RWPE2 (cell line): Measurements from ENCODE around the gene CSRNP3.

ENCODE experiments used
- ATAC-seq: fragments of 200-7000 bp; cut with Tn5 transposase; 3 replicates; pipeline ENCODE4 v1.9.1; 2021; ENCODE audit warnings: low read depth
- DNase-seq: peaks from one replicate; pipeline ENCODE4 v3.0.0-alpha.2; 2020; ENCODE audit warnings: low spot score
- H3K27ac ChIP-seq: fragments of 450-650 bp; 2 replicates; pipeline ENCODE4 v1.5.1; 2017; ENCODE audit warnings: mild to moderate bottlenecking; ENCODE audit not compliant: poor library complexity, severe bottlenecking
- H3K27me3 ChIP-seq: fragments of 250-450 bp; sonication (Bioruptor Pico); 2 replicates; pipeline ENCODE4 v1.5.1; 2021; ENCODE audit warnings: mild to moderate bottlenecking, moderate library complexity; ENCODE audit not compliant: insufficient read depth, poor library complexity, severe bottlenecking
- H3K36me3 ChIP-seq: fragments of 250-450 bp; sonication (Bioruptor Pico); 2 replicates; pipeline ENCODE4 v1.5.1; 2020; ENCODE audit warnings: low read depth, mild to moderate bottlenecking, moderate library complexity
- H3K4me1 ChIP-seq: fragments of 250-450 bp; sonication (Bioruptor Pico); 2 replicates; pipeline ENCODE4 v1.5.1; 2021; ENCODE audit warnings: mild to moderate bottlenecking, moderate library complexity; ENCODE audit not compliant: insufficient read depth, poor library complexity, severe bottlenecking
- H3K4me3 ChIP-seq: fragments of 250-450 bp; sonication (Bioruptor Pico); 2 replicates; pipeline ENCODE4 v1.5.1; 2021; ENCODE audit warnings: mild to moderate bottlenecking, moderate library complexity; ENCODE audit not compliant: severe bottlenecking
- H3K9me3 ChIP-seq: fragments of 250-450 bp; sonication (Bioruptor Pico); 2 replicates; pipeline ENCODE4 v1.5.1; 2021; ENCODE audit warnings: mild to moderate bottlenecking, moderate library complexity; ENCODE audit not compliant: severe bottlenecking
- CTCF ChIP-seq: fragments of 450-650 bp; IDR thresholded peaks from one replicate; pipeline ENCODE4 v1.5.1; 2017; ENCODE audit warnings: mild to moderate bottlenecking, moderate library complexity; ENCODE audit not compliant: poor library complexity, severe bottlenecking

The CSRNP3 gene

GRCh38 chr2:165601928-165602521 is 132.5 kb downstream of the CSRNP3 start:
- ATAC-seq (peak; percentile 73), DNase-seq (no peak)
- no peaks in the 10 kb centered on the region for H3K36me3 ChIP-seq
- H3K9me3 ChIP-seq: peaks cover 3% of the 10 kb centered on the region
- no peak overlapping the region for H3K27ac ChIP-seq
- H3K27me3 ChIP-seq: no peaks in the 10 kb centered on the region
- H3K4me3 ChIP-seq: no peak overlapping the region
- peaks cover 9% of the 10 kb centered on the region for H3K4me1 ChIP-seq
- TF ChIP-seq CTCF: no peak

GRCh38 chr2:165609672-165610071 is 140.2 kb downstream of the CSRNP3 start:
- TF ChIP-seq CTCF: no peak
- no peak overlapping the region for H3K27ac ChIP-seq
- H3K36me3 ChIP-seq: no peaks in the 10 kb centered on the region
- ATAC-seq: no peak
- H3K4me1 ChIP-seq: no peaks in the 10 kb centered on the region
- H3K9me3 ChIP-seq: no peaks in the 10 kb centered on the region
- no peak for DNase-seq
- no peak overlapping the region for H3K4me3 ChIP-seq
- no peaks in the 10 kb centered on the region for H3K27me3 ChIP-seq

- H3K9me3 ChIP-seq: no peaks in the 10 kb centered on the region
- no peak for DNase-seq
- no peaks in the 10 kb centered on the region for H3K27me3 ChIP-seq
- no peaks in the 10 kb centered on the region for H3K36me3 ChIP-seq
- H3K4me3 ChIP-seq: no peak overlapping the region
- no peak overlapping the region for H3K27ac ChIP-seq
- ATAC-seq: no peak
- H3K4me1 ChIP-seq: no peaks in the 10 kb centered on the region
- TF ChIP-seq CTCF: no peak
Measured at GRCh38 chr2:165610591-165611029, 141.1 kb downstream of the CSRNP3 start.

GRCh38 chr2:165617741-165618481 is 148.4 kb downstream of the CSRNP3 start:
- DNase-seq (no peak), ATAC-seq (no peak)
- no peak for TF ChIP-seq CTCF
- Histone ChIP-seq H3K4me1 (no peaks in the 10 kb centered on the region), H3K27ac (no peak overlapping the region), H3K4me3 (no peak overlapping the region), H3K9me3 (no peaks in the 10 kb centered on the region), H3K36me3 (no peaks in the 10 kb centered on the region), H3K27me3 (no peaks in the 10 kb centered on the region)

- no peak overlapping the region for H3K4me3 ChIP-seq
- H3K9me3 ChIP-seq: no peaks in the 10 kb centered on the region
- no peak for TF ChIP-seq CTCF
- H3K27ac ChIP-seq: no peak overlapping the region
- H3K4me1 ChIP-seq: no peaks in the 10 kb centered on the region
- H3K27me3 ChIP-seq: no peaks in the 10 kb centered on the region
- no peak for ATAC-seq
- H3K36me3 ChIP-seq: no peaks in the 10 kb centered on the region
- no peak for DNase-seq
Measured at GRCh38 chr2:165618806-165619205, 149.3 kb downstream of the CSRNP3 start.
